ENCODE data around the gene MED22.
"Not testable (repeated sequence)": the region's sequence is repeated elsewhere in the genome, so short reads cannot be mapped to it uniquely, and the experiment has no call there.

The MED22 gene

DNA sequence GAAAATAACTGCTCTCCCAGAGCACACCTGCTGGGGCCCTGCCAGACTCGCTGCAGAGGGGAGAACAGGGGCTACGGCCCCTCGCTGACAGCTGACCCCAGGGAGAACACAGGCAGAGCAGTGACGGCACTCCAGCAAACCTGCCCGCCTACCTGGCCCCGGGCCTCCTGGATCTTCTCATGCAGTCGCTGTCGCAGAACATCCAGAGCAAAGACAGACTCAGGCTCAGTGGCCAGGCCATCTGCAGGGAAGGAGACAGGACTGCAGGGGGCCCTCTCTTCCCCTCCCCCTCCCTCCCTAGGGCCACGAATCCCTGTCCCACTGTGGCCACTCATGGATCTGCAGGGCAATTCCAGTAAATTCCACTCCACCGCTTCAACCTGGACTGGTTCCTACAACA, 14.4 kb downstream of the MED22 start:
- no peak for DNase-seq

DNA sequence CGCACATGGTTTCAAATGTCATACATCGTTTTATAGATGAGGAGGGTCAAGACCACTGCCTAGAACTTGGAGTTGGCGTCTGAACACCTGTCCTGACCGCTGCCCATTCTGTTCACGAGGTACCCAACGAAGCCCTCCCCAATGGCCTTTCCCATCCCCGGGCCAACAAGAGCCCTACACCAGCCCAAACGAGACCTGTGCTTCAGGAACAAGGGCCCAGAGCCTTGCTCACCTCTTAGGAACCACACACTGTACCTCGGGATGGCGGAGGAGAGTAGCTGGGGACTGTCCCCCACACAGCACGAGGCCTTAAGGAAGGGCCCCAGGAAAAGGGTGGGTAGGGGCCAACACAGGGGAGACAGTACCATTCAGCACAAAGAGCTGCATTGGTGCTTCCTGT, 14.9 kb downstream of the MED22 start:
- no peak for DNase-seq

GRCh38 chr9:133332381-133332730, 15.6 kb downstream of the MED22 start:
- DNase-seq: no peak

- no peak for DNase-seq
These were observed 16.1 kb downstream of the MED22 start for GRCh38 chr9:133331641-133332380.

- DNase-seq: no peak
These were observed 16.7 kb downstream of the MED22 start for GRCh38 chr9:133331221-133331620.

DNA sequence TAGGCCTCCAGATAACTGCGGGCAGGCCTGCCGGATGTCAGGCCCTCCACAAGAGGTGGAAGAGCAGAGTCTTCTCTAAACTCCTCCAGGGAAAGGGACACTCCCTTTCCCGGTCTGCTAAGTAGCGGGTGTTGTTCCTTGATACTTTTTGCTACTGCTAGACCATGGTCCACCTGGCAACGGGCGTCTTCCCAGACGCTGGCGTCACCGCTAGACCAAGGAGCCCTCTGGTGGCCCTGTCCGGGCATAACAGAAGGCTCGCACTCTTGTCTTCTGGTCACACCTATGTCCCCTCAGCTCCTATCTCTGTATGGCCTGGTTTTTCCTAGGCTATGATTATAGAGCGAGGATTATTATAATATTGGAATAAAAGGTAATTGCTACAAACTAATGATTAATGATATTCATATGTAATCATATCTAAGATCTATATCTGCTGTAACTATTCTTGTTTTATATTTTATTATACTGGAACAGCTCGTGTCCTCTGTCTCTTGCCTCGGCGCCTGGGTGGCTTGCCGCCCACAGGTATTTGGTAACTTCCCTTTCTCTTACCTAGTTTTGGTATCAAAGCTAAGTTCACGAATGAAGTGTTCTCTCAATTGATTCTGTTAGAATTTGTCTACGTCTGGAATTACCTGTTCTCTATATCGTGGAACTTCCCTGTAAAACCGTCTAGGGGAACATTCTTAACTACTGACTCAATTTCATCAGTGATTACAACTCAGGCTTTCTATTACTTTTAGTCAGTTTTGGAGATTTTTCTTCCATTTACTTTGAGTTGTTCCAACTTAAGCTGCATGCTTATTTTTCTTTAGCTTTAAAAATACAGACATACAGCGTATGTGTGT, 18.4 kb downstream of the MED22 start:
- DNase-seq: not testable (repeated sequence)

- DNase-seq: no peak
These were observed 20.0 kb downstream of the MED22 start for GRCh38 chr9:133327834-133328484.

- DNase-seq: not testable (repeated sequence)
These were observed 20.9 kb downstream of the MED22 start for GRCh38 chr9:133327021-133327420.

DNA sequence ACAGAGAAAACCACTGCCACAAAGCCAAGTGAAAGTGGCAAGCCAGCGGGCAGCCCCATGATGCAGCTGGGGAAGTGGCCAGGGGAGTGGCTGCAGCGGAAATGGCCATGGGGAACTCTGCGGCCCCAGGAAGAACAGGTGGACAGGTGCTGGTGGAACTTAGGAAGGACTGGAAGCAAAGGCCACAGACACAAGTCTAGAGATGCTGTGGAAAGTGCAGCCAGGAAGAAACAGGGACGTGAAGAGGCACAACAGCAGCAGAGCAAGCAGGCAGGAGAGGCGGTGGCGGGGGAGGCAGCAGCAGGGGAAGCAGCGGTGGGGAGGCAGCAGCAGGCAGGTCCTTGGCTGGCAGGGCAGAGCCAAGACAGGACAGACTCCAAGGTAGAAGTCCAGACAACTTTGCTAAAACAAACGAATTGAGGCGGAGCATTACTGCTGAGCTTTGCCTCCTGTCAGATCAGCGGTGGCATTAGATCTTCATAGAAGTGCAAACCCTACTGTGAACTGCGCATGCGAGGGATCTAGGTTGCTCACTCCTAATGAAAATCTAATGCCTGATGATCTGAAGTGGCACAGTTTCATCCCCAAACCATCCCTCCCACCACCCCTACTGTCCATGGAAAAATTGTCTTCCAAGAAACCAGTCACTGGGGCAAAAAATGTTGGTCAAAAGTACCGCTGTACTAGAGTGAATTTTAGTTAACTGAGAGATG, 23.8 kb downstream of the MED22 start:
- DNase-seq: no peak

DNA sequence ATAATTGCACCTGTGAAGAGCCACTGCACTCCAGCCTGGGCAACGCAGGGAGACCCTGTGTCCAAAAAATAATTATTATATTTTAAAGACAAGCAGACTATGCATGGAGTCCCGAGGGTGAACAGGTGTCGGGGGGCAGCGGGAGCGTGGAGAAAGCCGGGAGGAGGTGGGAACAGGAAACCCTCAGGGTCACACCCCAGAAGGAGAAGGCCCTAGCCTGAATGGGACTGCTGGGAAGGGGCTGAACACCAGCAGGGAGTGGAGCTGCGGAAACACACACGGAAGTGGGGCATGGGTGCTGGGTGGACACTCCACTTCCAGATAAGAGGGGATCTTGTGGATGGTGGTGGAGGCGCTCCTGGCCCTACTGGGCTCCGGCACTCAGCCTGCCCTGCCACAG, 24.7 kb downstream of the MED22 start:
- DNase-seq: no peak

GRCh38 chr9:133322701-133323100, 25.2 kb downstream of the MED22 start:
- DNase-seq: no peak

DNA sequence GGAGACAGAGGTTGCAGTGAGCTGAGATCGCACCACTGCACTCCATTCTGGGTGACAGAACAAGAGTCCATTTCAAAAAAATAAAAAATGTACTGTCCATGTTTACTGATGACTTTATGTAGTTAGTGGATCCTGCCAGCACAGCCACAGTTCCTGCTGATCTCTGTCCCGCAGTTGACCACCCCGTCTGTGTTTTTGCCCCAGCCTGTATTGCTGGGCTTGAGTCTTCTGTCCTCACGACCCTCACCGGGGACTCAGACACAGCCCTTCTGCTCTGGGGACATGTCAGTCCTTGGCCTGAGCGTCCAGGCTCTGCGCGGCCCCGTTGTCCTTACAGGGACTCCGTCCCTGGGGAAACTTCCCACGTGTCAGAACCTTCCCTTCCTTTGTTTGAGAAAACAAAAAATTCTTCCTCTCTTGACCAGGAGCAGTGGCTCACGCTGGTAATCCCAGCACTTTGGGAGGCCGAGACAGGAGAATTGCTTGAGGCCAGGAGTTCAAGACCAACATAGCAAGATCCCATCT, 26.5 kb downstream of the MED22 start:
- DNase-seq: no peak

GRCh38 chr9:133320421-133320881, 27.5 kb downstream of the MED22 start:
- no peak for DNase-seq

DNA sequence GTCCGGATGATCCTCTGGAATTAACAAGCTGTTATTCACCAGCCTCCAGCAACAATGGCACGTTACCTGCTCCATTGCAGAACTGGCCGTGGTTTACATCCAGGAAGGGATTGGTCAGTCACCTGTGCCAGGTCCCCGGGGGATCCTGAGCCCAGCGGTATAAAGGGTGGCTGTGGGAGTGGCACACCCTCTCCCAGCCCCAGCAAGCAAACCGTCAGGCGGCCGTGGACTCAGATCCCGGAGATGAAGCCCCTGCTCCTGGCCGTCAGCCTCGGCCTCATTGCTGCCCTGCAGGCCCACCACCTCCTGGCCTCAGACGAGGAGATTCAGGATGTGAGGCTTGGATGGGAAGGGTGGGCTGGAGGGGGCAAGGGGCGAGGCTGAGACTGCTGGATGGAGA, 30.4 kb downstream of the MED22 start:
- not testable (repeated sequence) for DNase-seq

GRCh38 chr9:133315997-133316396, 31.9 kb downstream of the MED22 start:
- no peak for DNase-seq

DNA sequence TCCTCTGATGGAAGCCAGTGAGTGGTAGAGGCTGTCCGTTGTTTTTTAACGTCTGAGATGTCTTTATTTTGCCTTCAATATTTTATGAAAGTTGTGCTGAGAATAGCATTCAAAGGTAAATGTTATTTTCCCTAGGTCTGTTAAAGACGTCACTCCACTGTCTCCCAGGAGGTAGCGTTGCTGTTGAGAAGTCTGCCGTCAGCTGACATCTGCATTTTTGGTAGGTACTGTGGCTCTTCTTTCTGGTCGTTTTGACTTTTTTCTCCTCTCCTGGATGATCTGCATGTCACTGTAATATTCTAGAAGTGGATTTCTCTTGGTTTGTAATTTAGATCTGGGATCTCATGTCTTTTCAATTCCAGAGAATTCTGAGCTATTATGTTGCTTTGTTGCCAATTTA, 38.3 kb downstream of the MED22 start:
- DNase-seq: no peak

GRCh38 chr9:133307301-133307700, 40.6 kb downstream of the MED22 start:
- no peak for DNase-seq

GRCh38 chr9:133306242-133307204, 41.4 kb downstream of the MED22 start:
- no peak for DNase-seq

DNA sequence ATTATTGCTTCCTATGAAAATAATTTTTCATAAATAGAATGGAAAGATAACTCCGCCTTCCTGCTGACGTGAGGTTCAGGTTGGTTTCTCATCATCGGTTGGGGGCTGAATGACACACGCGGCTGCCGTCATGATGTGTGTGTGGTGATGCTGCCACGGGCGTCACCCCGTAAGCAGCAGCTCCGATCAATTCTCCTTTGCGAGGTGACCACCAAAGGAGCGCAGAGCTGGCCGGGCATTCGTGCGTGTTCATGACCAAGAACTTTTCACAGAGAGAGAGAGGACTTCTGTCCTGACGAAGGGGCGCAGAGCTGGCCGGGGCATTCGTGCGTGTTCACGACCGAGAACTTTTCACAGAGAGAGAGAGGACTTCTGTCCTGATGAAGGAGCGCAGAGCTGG, 42.2 kb downstream of the MED22 start:
- DNase-seq: no peak

GRCh38 chr9:133304477-133305377, 43.2 kb downstream of the MED22 start:
- no peak for DNase-seq

DNA sequence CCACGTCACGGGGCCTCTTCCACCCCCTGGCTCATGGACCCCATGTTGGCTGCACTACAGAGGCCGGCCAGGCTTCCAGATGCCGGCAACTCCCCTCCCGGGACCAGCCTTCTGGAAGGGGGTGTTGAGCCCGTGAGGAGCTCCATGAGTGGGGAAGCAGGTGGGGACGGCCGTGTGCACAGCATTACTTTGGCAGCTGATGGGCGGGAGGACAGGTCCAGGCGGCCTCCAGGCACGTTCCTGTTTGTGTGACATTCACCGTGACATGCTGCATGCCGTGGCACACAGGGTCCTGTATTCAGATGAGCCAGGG, 43.8 kb downstream of the MED22 start:
- no peak for DNase-seq
